ENCODE results near the gene NUDT3.

- TF ChIP-seq CTCF (IDR thresholded peaks at IDR 0.05; ENCODE audit: low read depth, low read length, missing input control) (no peak), SP1 (IDR thresholded peaks at IDR 0.05) (no peak), GABPA (IDR thresholded peaks at IDR 0.05 in 1 of 2, conservative IDR thresholded peaks at IDR 0.05 in 1 of 2) (no peak), REST (IDR thresholded peaks at IDR 0.05) (no peak), ZBTB33 (IDR thresholded peaks at IDR 0.05) (no peak), HNF4A (conservative IDR thresholded peaks at IDR 0.05) (no peak), RXRA (IDR thresholded peaks at IDR 0.05) (no peak), JUND (IDR thresholded peaks at IDR 0.05) (no peak), MAX (IDR thresholded peaks at IDR 0.05) (no peak), ATF3 (IDR thresholded peaks at IDR 0.05) (no peak), RAD21 (IDR thresholded peaks at IDR 0.05) (no peak)
Observed at GRCh38 chr6:34357937-34358336, 34.5 kb downstream of the NUDT3 start.
